HG03520 (cell line): Measurements from ENCODE around the gene OTUB2.

Experiments
- ATAC-seq: cut with Tn5 transposase; IDR thresholded peaks from one replicate; pipeline ENCODE4 v1.9.1; 2021; ENCODE audit warnings: mild to moderate bottlenecking, moderate library complexity; ENCODE audit not compliant: unreplicated experiment

Gene OTUB2

GRCh38 chr14:93996130-93996695 lies 29.9 kb upstream of the OTUB2 start:
- ATAC-seq: no peak

- ATAC-seq: no peak
Observed at GRCh38 chr14:93997082-93997481, 29.1 kb upstream of the OTUB2 start, which contains the start of gene CCDC197. CCDC197 (plus strand) TSS chr14:93997301; CDS start chr14:93998132, 831 bp downstream.

GRCh38 chr14:93997916-93998870 lies 27.9 kb upstream of the OTUB2 start:
- ATAC-seq: no peak

GRCh38 chr14:93998871-93999403 lies 27.2 kb upstream of the OTUB2 start:
- ATAC-seq: no peak

GRCh38 chr14:93999573-93999972 lies 26.6 kb upstream of the OTUB2 start:
- ATAC-seq: no peak

- no peak for ATAC-seq
Observed at GRCh38 chr14:94000267-94000666, 25.9 kb upstream of the OTUB2 start.

- ATAC-seq: no peak
Observed at GRCh38 chr14:94001016-94001415, 25.1 kb upstream of the OTUB2 start.

GRCh38 chr14:94001501-94002396 lies 24.4 kb upstream of the OTUB2 start:
- ATAC-seq: peak; percentile 52

- no peak for ATAC-seq
Observed at GRCh38 chr14:94003397-94003796, 22.7 kb upstream of the OTUB2 start.

GRCh38 chr14:94004015-94004414 lies 22.1 kb upstream of the OTUB2 start:
- no peak for ATAC-seq

- ATAC-seq: no peak
Observed at GRCh38 chr14:94005324-94006073, 20.6 kb upstream of the OTUB2 start.

GRCh38 chr14:94008234-94008633 lies 17.9 kb upstream of the OTUB2 start:
- no peak for ATAC-seq

- ATAC-seq: no peak
Observed at GRCh38 chr14:94009767-94010166, 16.4 kb upstream of the OTUB2 start.

GRCh38 chr14:94010625-94011024 lies 15.5 kb upstream of the OTUB2 start:
- no peak for ATAC-seq

- ATAC-seq: no peak
Observed at GRCh38 chr14:94011795-94012194, 14.3 kb upstream of the OTUB2 start.

GRCh38 chr14:94014382-94014781 lies 11.8 kb upstream of the OTUB2 start:
- ATAC-seq: no peak

- ATAC-seq: no peak
Observed at GRCh38 chr14:94015223-94015622, 10.9 kb upstream of the OTUB2 start.

- ATAC-seq: no peak
Observed at GRCh38 chr14:94016446-94016976, 9.6 kb upstream of the OTUB2 start.

- ATAC-seq: no peak
Observed at GRCh38 chr14:94018308-94018707, 7.8 kb upstream of the OTUB2 start.

- no peak for ATAC-seq
Observed at GRCh38 chr14:94019329-94019728, 6.8 kb upstream of the OTUB2 start.
